Measurements from ENCODE around the gene TAP1. TPM values are rescaled to one million over a fixed set of nuclear protein-coding genes. Genes with fewer than 3 reads are reported as not detected.

TAP1 gene
- total RNA-seq, 1 experiment from 2014 or later, result 120 TPM

- no peaks in the 10 kb centered on the region for H3K27me3 ChIP-seq (ENCODE audit: low read length)
- H3K4me2 ChIP-seq (ENCODE audit: low read depth, low read length, poor library complexity, severe bottlenecking), result no peak overlapping the region
- no peaks in the 10 kb centered on the region for H3K36me3 ChIP-seq (ENCODE audit: insufficient read depth, low read length)
- H3K27ac ChIP-seq (ENCODE audit: low read length), result no peak overlapping the region
- no peak for DNase-seq
- no peaks in the 10 kb centered on the region for H3K79me2 ChIP-seq (ENCODE audit: low read length)
- H4K20me1 ChIP-seq (ENCODE audit: insufficient read depth, low read depth, low read length), result no peaks in the 10 kb centered on the region
- H3K9me3 ChIP-seq (ENCODE audit: low read length), result peaks cover 7% of the 10 kb centered on the region; the same call in 1 of the 2 replicates
- no peak overlapping the region for H3K4me3 ChIP-seq (ENCODE audit: low read length)
- no peak overlapping the region for H2AFZ ChIP-seq (ENCODE audit: low read length)
- H3K4me1 ChIP-seq (ENCODE audit: low read length), result peaks cover 15% of the 10 kb centered on the region
- no peak overlapping the region for H3K9ac ChIP-seq (ENCODE audit: low read length)
- H3K9me2 ChIP-seq (replicated peaks; ENCODE audit: insufficient read depth, low read length), result no peaks in the 10 kb centered on the region
Observed at GRCh38 chr6:32799740-32800139, 53.8 kb downstream of the TAP1 start.

- Histone ChIP-seq H3K4me2 (ENCODE audit: low read depth, low read length, poor library complexity, severe bottlenecking) (no peak overlapping the region), H3K27ac (ENCODE audit: low read length) (no peak overlapping the region), H3K4me1 (ENCODE audit: low read length) (peaks cover 20% of the 10 kb centered on the region), H3K9me2 (replicated peaks; ENCODE audit: insufficient read depth, low read length) (no peaks in the 10 kb centered on the region), H3K4me3 (ENCODE audit: low read length) (no peak overlapping the region), H3K36me3 (ENCODE audit: insufficient read depth, low read length) (no peaks in the 10 kb centered on the region), H2AFZ (ENCODE audit: low read length) (no peak overlapping the region), H3K9ac (ENCODE audit: low read length) (no peak overlapping the region), H3K27me3 (ENCODE audit: low read length) (no peaks in the 10 kb centered on the region), H4K20me1 (ENCODE audit: insufficient read depth, low read depth, low read length) (no peaks in the 10 kb centered on the region), H3K9me3 (ENCODE audit: low read length) (peaks cover 7% of the 10 kb centered on the region; the same call in 1 of the 2 replicates), H3K79me2 (ENCODE audit: low read length) (no peaks in the 10 kb centered on the region)
- DNase-seq, result no peak
Observed at GRCh38 chr6:32799168-32799567, 54.3 kb downstream of the TAP1 start.

GRCh38 chr6:32796848-32797776, 56.4 kb downstream of the TAP1 start:
- no peaks in the 10 kb centered on the region for H3K36me3 ChIP-seq (ENCODE audit: insufficient read depth, low read length)
- DNase-seq, result peak; percentile 95
- H3K4me3 ChIP-seq (ENCODE audit: low read length), result peak overlapping the region; percentile 55
- H3K79me2 ChIP-seq (ENCODE audit: low read length), result no peaks in the 10 kb centered on the region
- no peaks in the 10 kb centered on the region for H3K9me2 ChIP-seq (replicated peaks; ENCODE audit: insufficient read depth, low read length)
- peak overlapping the region; percentile 62 for H3K9ac ChIP-seq (ENCODE audit: low read length)
- H3K9me3 ChIP-seq (ENCODE audit: low read length), result peaks cover 7% of the 10 kb centered on the region; the same call in 1 of the 2 replicates
- H3K27ac ChIP-seq (ENCODE audit: low read length), result peak overlapping the region; percentile 69
- H3K4me2 ChIP-seq (ENCODE audit: low read depth, low read length, poor library complexity, severe bottlenecking), result peak overlapping the region; percentile 69
- H3K27me3 ChIP-seq (ENCODE audit: low read length), result no peaks in the 10 kb centered on the region
- H4K20me1 ChIP-seq (ENCODE audit: insufficient read depth, low read depth, low read length), result no peaks in the 10 kb centered on the region
- H2AFZ ChIP-seq (ENCODE audit: low read length), result peak overlapping the region; percentile 86
- H3K4me1 ChIP-seq (ENCODE audit: low read length), result peaks cover 26% of the 10 kb centered on the region

Small RNA genes lying within 50 kb of the gene (small RNA-seq; reads per million reads assigned to genes)
- gene HLA-Z, result not detected

Other genes starting within 250 kb of the TAP1 start
- 216 and 309 TPM in 2 replicates for gene HLA-DQA1, start 216.3 kb downstream of the TAP1 start, total RNA-seq (2014; rRNA removed; shearing (Covaris generic); ENCODE audit: low replicate concordance)
- gene HLA-DQB1, start 187.0 kb downstream of the TAP1 start, total RNA-seq (2014; rRNA removed; shearing (Covaris generic); ENCODE audit: low replicate concordance), result 79.1 and 126 TPM in 2 replicates
- 40.2 and 66.5 TPM in 2 replicates for gene HLA-DQA2, start 112.3 kb downstream of the TAP1 start, total RNA-seq (2014; rRNA removed; shearing (Covaris generic); ENCODE audit: low replicate concordance)
- 0.14 TPM in 1 of 2 replicates, not detected in the other for gene HLA-DQB2, start 90.2 kb downstream of the TAP1 start, total RNA-seq (2014; rRNA removed; shearing (Covaris generic); ENCODE audit: low replicate concordance)
- gene HLA-DOB, start 36.7 kb downstream of the TAP1 start, total RNA-seq (2014; rRNA removed; shearing (Covaris generic); ENCODE audit: low replicate concordance), result 77.3 and 91.6 TPM in 2 replicates
- gene TAP2, start 15.0 kb downstream of the TAP1 start, total RNA-seq (2014; rRNA removed; shearing (Covaris generic); ENCODE audit: low replicate concordance), result 93.0 and 140 TPM in 2 replicates
- 212 and 306 TPM in 2 replicates for gene PSMB8, start 9.7 kb downstream of the TAP1 start, total RNA-seq (2014; rRNA removed; shearing (Covaris generic); ENCODE audit: low replicate concordance)
- 185 and 284 TPM in 2 replicates for gene PSMB9, start 488 bp upstream of the TAP1 start, total RNA-seq (2014; rRNA removed; shearing (Covaris generic); ENCODE audit: low replicate concordance)
- 116 and 142 TPM in 2 replicates for gene HLA-DMB, start 87.3 kb upstream of the TAP1 start, total RNA-seq (2014; rRNA removed; shearing (Covaris generic); ENCODE audit: low replicate concordance)
- 325 and 451 TPM in 2 replicates for gene HLA-DMA, start 99.4 kb upstream of the TAP1 start, total RNA-seq (2014; rRNA removed; shearing (Covaris generic); ENCODE audit: low replicate concordance)
- 201 and 221 TPM in 2 replicates for gene BRD2, start 114.9 kb upstream of the TAP1 start, total RNA-seq (2014; rRNA removed; shearing (Covaris generic); ENCODE audit: low replicate concordance)
- gene HLA-DOA, start 155.9 kb upstream of the TAP1 start, total RNA-seq (2014; rRNA removed; shearing (Covaris generic); ENCODE audit: low replicate concordance), result 70.0 and 103 TPM in 2 replicates
- gene HLA-DPA1, start 219.9 kb upstream of the TAP1 start, total RNA-seq (2014; rRNA removed; shearing (Covaris generic); ENCODE audit: low replicate concordance), result 571 and 780 TPM in 2 replicates
- 236 and 601 TPM in 2 replicates for gene HLA-DPB1, start 222.3 kb upstream of the TAP1 start, total RNA-seq (2014; rRNA removed; shearing (Covaris generic); ENCODE audit: low replicate concordance)